Smooth muscle cell (in vitro differentiated cells): Measurements from ENCODE around the gene IQCF5. TPM values are rescaled to one million over a fixed set of nuclear protein-coding genes. Genes with fewer than 3 reads are reported as not detected.

Experiments used
- DNase-seq: peaks from one replicate; lab custom pipeline; 2025; ENCODE audit not compliant: unreplicated experiment; lab: John Stamatoyannopoulos, UW
- H2AFZ ChIP-seq: fragments of 200-600 bp; sonication (generic); 2 replicates; pipeline ENCODE4 v1.6.0; 2016; ENCODE audit warnings: antibody characterized with exemption, low read depth, mild to moderate bottlenecking
- H3F3A ChIP-seq: fragments of 200-600 bp; sonication (generic); 2 replicates; pipeline ENCODE4 v1.6.0; 2017; ENCODE audit warnings: antibody characterized with exemption, low read depth
- H3K27ac ChIP-seq: fragments of 200-600 bp; sonication (generic); 2 replicates; pipeline ENCODE4 v1.5.1; 2016; ENCODE audit warnings: low read depth, mild to moderate bottlenecking
- H3K27me3 ChIP-seq: fragments of 200-600 bp; sonication (generic); 2 replicates; pipeline ENCODE4 v1.6.1; 2016; ENCODE audit warnings: low read depth, mild to moderate bottlenecking
- H3K36me3 ChIP-seq: fragments of 200-600 bp; sonication (generic); 2 replicates; pipeline ENCODE4 v1.5.1; 2016; ENCODE audit warnings: low read depth
- H3K4me1 ChIP-seq: fragments of 200-600 bp; sonication (generic); 2 replicates; pipeline ENCODE4 v1.5.1; 2016; ENCODE audit warnings: low read depth
- H3K4me2 ChIP-seq: fragments of 200-600 bp; sonication (generic); 2 replicates; pipeline ENCODE4 v1.6.0; 2016; ENCODE audit warnings: mild to moderate bottlenecking
- H3K4me3 ChIP-seq: fragments of 200-600 bp; sonication (generic); 2 replicates; pipeline ENCODE4 v1.5.1; 2016; ENCODE audit warnings: mild to moderate bottlenecking
- H3K79me2 ChIP-seq: fragments of 200-600 bp; sonication (generic); 2 replicates; pipeline ENCODE4 v1.6.0; 2016; ENCODE audit warnings: low read depth, mild to moderate bottlenecking
- H3K9ac ChIP-seq: fragments of 200-600 bp; sonication (generic); 2 replicates; pipeline ENCODE4 v1.6.0; 2016; ENCODE audit warnings: low read depth
- H3K9me3 ChIP-seq: fragments of 200-600 bp; sonication (generic); replicated peaks from 2 replicates; pipeline ENCODE4 v1.5.1; 2016; ENCODE audit warnings: low read depth
- H4K20me1 ChIP-seq: fragments of 200-600 bp; sonication (generic); 2 replicates; pipeline ENCODE4 v1.6.0; 2016; ENCODE audit warnings: low read depth
- CTCF ChIP-seq: fragments of 200-600 bp; sonication (generic); IDR thresholded peaks from 2 replicates; pipeline ENCODE4 v1.5.1; 2017; ENCODE audit warnings: borderline replicate concordance, mild to moderate bottlenecking, antibody characterized with exemption; ENCODE audit not compliant: insufficient read depth, poor library complexity, severe bottlenecking
- WGBS: methylation state at CpG from one replicate; pipeline ENCODE4 v1.1.7; 2016; ENCODE audit warnings: low lambda C conversion rate; 5-methylcytosine and 5-hydroxymethylcytosine counted together
- polyA plus RNA-seq: library from polyadenylated mRNA; unstranded; fragments of >200 nt; fragmentation: Nextera tagmentation; extraction: Ambion mirVana; gene quantifications from 2 replicates; pipeline ENCODE4 v1.2.1, GENCODE V29; 2016
- total RNA-seq: library from RNA; depleted of rRNA; stranded (reverse); fragments of >200 nt; gene quantifications from 2 replicates; pipeline ENCODE4 v1.2.3, GENCODE V29; 2014

The IQCF5 gene
- total and polyA plus RNA-seq, 2 experiments from 2014 or later: not detected

- Histone ChIP-seq H3K79me2 (no peaks in the 10 kb centered on the region), H3K4me2 (no peak overlapping the region)
These were observed 4.5 kb upstream of the IQCF5 start for GRCh38 chr3:51879937-51880336.

GRCh38 chr3:51876186-51876585 is 785 bp upstream of the IQCF5 start:
- H3F3A ChIP-seq: no peaks in the 10 kb centered on the region

More at GRCh38 chr3:51879937-51880336, 4.5 kb upstream of the IQCF5 start:
- no peaks in the 10 kb centered on the region for H3K36me3 ChIP-seq
- H3K27me3 ChIP-seq: no peaks in the 10 kb centered on the region
- no peak overlapping the region for H3K27ac ChIP-seq
- H3K4me1 ChIP-seq: no peaks in the 10 kb centered on the region
- H3F3A ChIP-seq: no peaks in the 10 kb centered on the region
- no peak for TF ChIP-seq CTCF
- no peak overlapping the region for H2AFZ ChIP-seq
- no peak overlapping the region for H3K4me3 ChIP-seq
- H4K20me1 ChIP-seq: no peaks in the 10 kb centered on the region
- 86% methylated on average over 2 of the region's 2 CpGs for WGBS
- no peak overlapping the region for H3K9ac ChIP-seq
- DNase-seq: no peak
- no peaks in the 10 kb centered on the region for H3K9me3 ChIP-seq

GRCh38 chr3:51874889-51875288 is 512 bp downstream of the IQCF5 start:
- H3K4me2 ChIP-seq: no peak overlapping the region
- no peak overlapping the region for H3K4me3 ChIP-seq
- 74% methylated on average over 4 of the region's 4 CpGs for WGBS
- H3K36me3 ChIP-seq: no peaks in the 10 kb centered on the region
- H2AFZ ChIP-seq: no peak overlapping the region
- DNase-seq: no peak
- no peaks in the 10 kb centered on the region for H3K79me2 ChIP-seq
- no peaks in the 10 kb centered on the region for H3F3A ChIP-seq
- H4K20me1 ChIP-seq: no peaks in the 10 kb centered on the region
- H3K27me3 ChIP-seq: no peaks in the 10 kb centered on the region
- TF ChIP-seq CTCF: no peak
- no peaks in the 10 kb centered on the region for H3K4me1 ChIP-seq
- no peak overlapping the region for H3K27ac ChIP-seq
- no peaks in the 10 kb centered on the region for H3K9me3 ChIP-seq
- H3K9ac ChIP-seq: no peak overlapping the region

More at GRCh38 chr3:51876186-51876585, 785 bp upstream of the IQCF5 start:
- no peak overlapping the region for H3K27ac ChIP-seq
- no peaks in the 10 kb centered on the region for H3K9me3 ChIP-seq
- no peak overlapping the region for H2AFZ ChIP-seq
- H3K79me2 ChIP-seq: no peaks in the 10 kb centered on the region
- H3K4me3 ChIP-seq: no peak overlapping the region
- H3K36me3 ChIP-seq: no peaks in the 10 kb centered on the region
- no peak overlapping the region for H3K4me2 ChIP-seq
- TF ChIP-seq CTCF: no peak
- WGBS: 59% methylated on average over 6 of the region's 6 CpGs
- H3K27me3 ChIP-seq: no peaks in the 10 kb centered on the region
- H3K9ac ChIP-seq: no peak overlapping the region
- no peak for DNase-seq
- no peaks in the 10 kb centered on the region for H4K20me1 ChIP-seq
- no peaks in the 10 kb centered on the region for H3K4me1 ChIP-seq

- H2AFZ ChIP-seq: no peak overlapping the region
- no peak for TF ChIP-seq CTCF
- WGBS: 71% methylated on average over 2 of the region's 2 CpGs
- H3K36me3 ChIP-seq: no peaks in the 10 kb centered on the region
- no peaks in the 10 kb centered on the region for H3K79me2 ChIP-seq
- H3K27ac ChIP-seq: no peak overlapping the region
- no peak overlapping the region for H3K4me2 ChIP-seq
- no peak for DNase-seq
- no peak overlapping the region for H3K4me3 ChIP-seq
- no peak overlapping the region for H3K9ac ChIP-seq
- no peaks in the 10 kb centered on the region for H3K27me3 ChIP-seq
- H3K4me1 ChIP-seq: no peaks in the 10 kb centered on the region
- H4K20me1 ChIP-seq: no peaks in the 10 kb centered on the region
- no peaks in the 10 kb centered on the region for H3K9me3 ChIP-seq
- H3F3A ChIP-seq: no peaks in the 10 kb centered on the region
These were observed 990 bp downstream of the IQCF5 start for GRCh38 chr3:51874411-51874810.
